Kidney (tissue), 14 donors: ENCODE data around the gene ZGPAT. TPM values are rescaled to one million over a fixed set of nuclear protein-coding genes. Genes with fewer than 3 reads are reported as not detected.
A peak's percentile ranks its signal among the peaks of the same experiment; 100 is the strongest.

ENCODE experiments used
- DNase-seq, 5 donors: peaks; one replicate each; pipeline ENCODE4 v3.0.0-alpha.2; 2013 to 2020
- FAIRE-seq: peaks from 2 replicates; lab custom pipeline; 2012; peaks lifted over from hg19 to GRCh38; lab: Jason Lieb, UNC
- H3K27ac ChIP-seq, 2 donors: one replicate each; pipeline ENCODE4 v1.7.0; 2013; ENCODE audit warnings: low read depth in 2 of 2, low read length in 2 of 2, inconsistent platforms in 1 of 2
- H3K27me3 ChIP-seq: one replicate; pipeline ENCODE4 v1.7.1; 2013; ENCODE audit warnings: low read length, inconsistent platforms; ENCODE audit not compliant: control insufficient read depth, insufficient read depth
- H3K36me3 ChIP-seq, 3 donors: one replicate each; pipeline versions ENCODE4 v1.7.0 to v1.7.1; 2013; ENCODE audit warnings: low read length in 3 of 3, control low read depth in 1 of 3, inconsistent platforms in 1 of 3; ENCODE audit not compliant: insufficient read depth in 3 of 3, control insufficient read depth in 2 of 3
- H3K4me1 ChIP-seq, 3 donors: one replicate each; pipeline versions ENCODE4 v1.7.0 to v1.7.1; 2013; ENCODE audit warnings: low read length in 3 of 3, inconsistent platforms in 1 of 3, low read depth in 1 of 3; ENCODE audit not compliant: control insufficient read depth in 2 of 3, insufficient read depth in 2 of 3
- H3K4me3 ChIP-seq, 3 donors: one replicate each; pipeline versions ENCODE4 v1.7.0 to v1.8.1; 2013; ENCODE audit warnings: low read length in 3 of 3, control low read depth in 1 of 3, inconsistent platforms in 1 of 3
- H3K9ac ChIP-seq, 3 donors: one replicate each; pipeline versions ENCODE4 v1.7.0 to v1.7.1; 2013; ENCODE audit warnings: low read length in 3 of 3, control low read depth in 1 of 3, inconsistent platforms in 1 of 3
- H3K9me3 ChIP-seq, 3 donors: one replicate each; pipeline versions ENCODE4 v1.7.0 to v1.7.1; 2013; ENCODE audit warnings: low read length in 3 of 3, control low read depth in 1 of 3, inconsistent platforms in 1 of 3; ENCODE audit not compliant: control insufficient read depth in 2 of 3, insufficient read depth in 1 of 3
- CTCF ChIP-seq: IDR thresholded peaks from 3 replicates; pipeline ENCODE4 v1.5.1; 2012; ENCODE audit warnings: mild to moderate bottlenecking, moderate library complexity, borderline replicate concordance; ENCODE audit not compliant: insufficient read depth; ENCODE audit errors: extremely low read depth
- intact Hi-C: fragments of 100-400 bp; cut with DNase I; formaldehyde crosslinking; loops from one replicate; pipeline ENCODE4 v1.11.1; 2022
- polyA plus RNA-seq: library from polyadenylated mRNA; stranded (reverse); fragments of 350-450 nt; fragmentation: Illumina TruSeq; extraction: RNeasy Lipid Tissue Mini Kit (QIAGEN cat#74804); gene quantifications from one replicate; pipeline ENCODE4 v1.2.3, GENCODE V29; 2014; ENCODE audit warnings: low read depth, low replicate concordance; ENCODE audit not compliant: insufficient read depth
- total RNA-seq: library from RNA; stranded (reverse); fragmentation: NEBNext Ultra II Directional; extraction: Animal tissue kit (Norgen Biotek cat#: 25700); gene quantifications from one replicate; pipeline ENCODE4 v1.2.1, GENCODE V29; 2021
- donor health status: control.
- donor health status: control.
- donor health status: control.
- donor health status: control.
- donor health status: control.
- donor health status: DM: yes; HTN: yes; CAD: no.
- donor health status: Normal renal cell carcinoma (clear cell type).

The ZGPAT gene
- total and polyA plus RNA-seq, 2 donors from 2014 or later: 30.5 to 39.6 TPM

GRCh38 chr20:63678667-63679465, 29.0 kb upstream of the ZGPAT start:
- DNase-seq (no peak), FAIRE-seq (no peak)
- H3K4me3 ChIP-seq: no peak overlapping the region
- no peak overlapping the region for H3K9ac ChIP-seq
- peaks cover 0 to 11% (median 0%) of the 10 kb centered on the region in 3 donors for H3K4me1 ChIP-seq
- H3K36me3 ChIP-seq: peaks cover 0 to 3% (median 0%) of the 10 kb centered on the region in 3 donors
- no peak for TF ChIP-seq CTCF
- no peaks in the 10 kb centered on the region for H3K9me3 ChIP-seq
- intact Hi-C loops: no loop called here
- no peaks in the 10 kb centered on the region for H3K27me3 ChIP-seq
- no peak overlapping the region for H3K27ac ChIP-seq

- peaks cover 0 to 11% (median 0%) of the 10 kb centered on the region in 3 donors for H3K4me1 ChIP-seq
- no peak for FAIRE-seq
- H3K9me3 ChIP-seq: no peaks in the 10 kb centered on the region
- intact Hi-C loops: no loop called here
- no peaks in the 10 kb centered on the region for H3K36me3 ChIP-seq
- TF ChIP-seq CTCF: no peak
- H3K9ac ChIP-seq: no peak overlapping the region
- no peaks in the 10 kb centered on the region for H3K27me3 ChIP-seq
- no peak overlapping the region for H3K4me3 ChIP-seq
- DNase-seq: peak in 1 of 5 donors; percentile 66
- H3K27ac ChIP-seq: no peak overlapping the region
These were observed 28.0 kb upstream of the ZGPAT start for GRCh38 chr20:63679799-63680305.

- FAIRE-seq (no peak), DNase-seq (peak in 1 of 5 donors; percentile 71)
- intact Hi-C loops: no loop called here
- H3K4me3 ChIP-seq: no peak overlapping the region
- H3K4me1 ChIP-seq: peaks cover 0 to 11% (median 0%) of the 10 kb centered on the region in 3 donors
- no peaks in the 10 kb centered on the region for H3K36me3 ChIP-seq
- H3K27ac ChIP-seq: no peak overlapping the region
- H3K9ac ChIP-seq: no peak overlapping the region
- no peak for TF ChIP-seq CTCF
- H3K27me3 ChIP-seq: no peaks in the 10 kb centered on the region
- H3K9me3 ChIP-seq: no peaks in the 10 kb centered on the region
These were observed 27.4 kb upstream of the ZGPAT start for GRCh38 chr20:63680427-63680826.
